ENCODE data around the gene APOBEC3C. TPM values are rescaled to one million over a fixed set of nuclear protein-coding genes. Genes with fewer than 3 reads are reported as not detected.

The APOBEC3C gene
- total and polyA plus RNA-seq, 2 of the 4 experiments (the other 2 are of a cell fraction): 6.6 to 32.0 TPM

DNA sequence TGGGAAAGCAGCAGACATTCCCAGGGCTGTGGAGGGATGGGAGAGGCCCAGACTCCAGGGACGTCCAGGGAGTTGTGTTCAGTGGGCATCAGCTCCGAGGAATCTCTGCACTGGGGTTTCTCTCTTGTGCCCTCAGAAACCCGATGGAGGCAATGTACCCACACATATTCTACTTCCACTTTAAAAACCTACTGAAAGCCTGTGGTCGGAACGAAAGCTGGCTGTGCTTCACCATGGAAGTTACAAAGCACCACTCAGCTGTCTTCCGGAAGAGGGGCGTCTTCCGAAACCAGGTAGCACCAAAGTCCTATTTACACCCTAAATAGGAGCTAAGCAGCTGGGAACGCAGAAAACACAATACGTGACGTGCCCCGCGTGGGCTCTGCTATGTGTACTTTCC lies 15.2 kb downstream of the APOBEC3C start:
- 97% methylated on average over 4 of the region's 13 CpGs; no CpG with 5 or more reads in 1 of the 2 experiments for WGBS, 2 experiments (ENCODE audit: extremely low coverage in 2 of 2, insufficient read length in 1 of 2)
- H2BK20ac ChIP-seq (ENCODE audit: low read depth, low read length): no peak overlapping the region

More for the DNA sequence above, 15.2 kb downstream of the APOBEC3C start:
- H3K4me1 ChIP-seq (ENCODE audit: control insufficient read depth, insufficient read depth, low read length): no peaks in the 10 kb centered on the region
- no peak overlapping the region for H2BK120ac ChIP-seq (ENCODE audit: low read depth, low read length)
- no peaks in the 10 kb centered on the region for H3K27me3 ChIP-seq (ENCODE audit: control insufficient read depth, insufficient read depth, low read length)
- H2AK5ac ChIP-seq (ENCODE audit: low read depth, low read length): no peak overlapping the region
- H3K4ac ChIP-seq (ENCODE audit: low read depth, low read length): no peak overlapping the region
- H2AFZ ChIP-seq (replicated peaks; ENCODE audit: low read length, poor library complexity): no peak overlapping the region
- intact Hi-C loops (cut with micrococcal nuclease): no loop called here
- H4K5ac ChIP-seq (ENCODE audit: low read depth, low read length): no peak overlapping the region
- no peak overlapping the region for H3K9ac ChIP-seq (ENCODE audit: low read depth, low read length)
- H3K14ac ChIP-seq (replicated peaks; ENCODE audit: low read depth, low read length): no peak overlapping the region
- no peak overlapping the region for H4K8ac ChIP-seq (ENCODE audit: low read depth in 2 of 2, low read length in 2 of 2)
- no peak overlapping the region for H3K18ac ChIP-seq (ENCODE audit: low read depth, low read length)
- H2BK5ac ChIP-seq (ENCODE audit: low read depth, low read length, poor library complexity, severe bottlenecking): no peak overlapping the region
- peaks cover 1% of the 10 kb centered on the region; the same call in 1 of the 2 replicates for H3K36me3 ChIP-seq (ENCODE audit: control insufficient read depth, insufficient read depth, low read length)
- ChIA-PET POLR2A (ENCODE audit: unreplicated experiment) (interaction anchor here (0.6 kb wide), 1 partner anchor 26 kb away, joined by 3 read pairs; no protein-coding TSS in a partner anchor), CTCF (interaction anchor here (0.6 kb wide), 1 partner anchor 96 kb away, joined by 7 read pairs; no protein-coding TSS in a partner anchor)
- no peak overlapping the region for H2BK15ac ChIP-seq (ENCODE audit: low read depth, low read length)
- BruUV-seq (replicated peaks): no TSS peak
- TF ChIP-seq RFX5 (IDR thresholded peaks at IDR 0.05; ENCODE audit: low read depth, low read length): no peak
- TF ChIP-seq RAD21 (IDR thresholded peaks at IDR 0.05; ENCODE audit: low read length): no peak
- no peak for TF ChIP-seq MAZ (IDR thresholded peaks at IDR 0.05; ENCODE audit: borderline replicate concordance, low read depth, low read length)
- no peak for TF ChIP-seq NFE2L2 (IDR thresholded peaks at IDR 0.05; ENCODE audit: low read depth, low read length)
- no peak for TF ChIP-seq MAFK (IDR thresholded peaks at IDR 0.05; ENCODE audit: low read depth, low read length)
- TF ChIP-seq CHD1 (IDR thresholded peaks at IDR 0.05; ENCODE audit: low read depth, low read length): no peak
- no peak for TF ChIP-seq POLR2A (IDR thresholded peaks at IDR 0.05; ENCODE audit: low read depth, low read length)
- no peak for TF ChIP-seq SMC3 (IDR thresholded peaks at IDR 0.05; ENCODE audit: low read depth, low read length)
- H4K20me1 ChIP-seq (ENCODE audit: insufficient read depth, low read length): no peaks in the 10 kb centered on the region
- no peak overlapping the region for H3K56ac ChIP-seq (ENCODE audit: extremely low read depth, insufficient read depth, low read length)
- in situ Hi-C loops (cut with MboI; ENCODE audit: low sequenced_read_pairs): no loop called here
- H3K4me2 ChIP-seq (ENCODE audit: low read depth, low read length): no peak overlapping the region
- H2AK9ac ChIP-seq (replicated peaks; ENCODE audit: low read depth, low read length, poor library complexity): no peak overlapping the region
- no peak overlapping the region for H4K91ac ChIP-seq (ENCODE audit: insufficient read depth, low read depth, low read length)
- no peak for ATAC-seq (ENCODE audit: low read depth)
- H3K9me3 ChIP-seq (ENCODE audit: control insufficient read depth, insufficient read depth, low read length): no peaks in the 10 kb centered on the region
- H3K4me3 ChIP-seq (ENCODE audit: insufficient read depth, low read depth, low read length): no peak overlapping the region
- no peak overlapping the region for H3K23ac ChIP-seq (ENCODE audit: low read depth, low read length)
- DNase-seq: no peak
- H3K79me1 ChIP-seq (ENCODE audit: low read depth in 1 of 2, low read length in 2 of 2): no peaks in the 10 kb centered on the region
- no peaks in the 10 kb centered on the region for H3K9me1 ChIP-seq (ENCODE audit: insufficient read depth, low read length)
- dilution Hi-C loops (cut with HindIII; ENCODE audit: low sequenced_read_pairs, unreplicated experiment): no loop called here
- no peak overlapping the region for H3K27ac ChIP-seq (ENCODE audit: insufficient read depth, low read length)
